Erythroblast (primary cell): ENCODE data around the gene EPN2.

Experiments
- GATA1 ChIP-seq: IDR thresholded peaks from 2 replicates; pipeline ENCODE4 v1.6.1; 2011; ENCODE audit warnings: low read depth, mild to moderate bottlenecking, control low read depth, low read length, moderate library complexity
- POLR2A ChIP-seq: IDR thresholded peaks from 2 replicates; pipeline ENCODE4 v1.6.1; 2011; ENCODE audit warnings: mild to moderate bottlenecking, low read length

DNA sequence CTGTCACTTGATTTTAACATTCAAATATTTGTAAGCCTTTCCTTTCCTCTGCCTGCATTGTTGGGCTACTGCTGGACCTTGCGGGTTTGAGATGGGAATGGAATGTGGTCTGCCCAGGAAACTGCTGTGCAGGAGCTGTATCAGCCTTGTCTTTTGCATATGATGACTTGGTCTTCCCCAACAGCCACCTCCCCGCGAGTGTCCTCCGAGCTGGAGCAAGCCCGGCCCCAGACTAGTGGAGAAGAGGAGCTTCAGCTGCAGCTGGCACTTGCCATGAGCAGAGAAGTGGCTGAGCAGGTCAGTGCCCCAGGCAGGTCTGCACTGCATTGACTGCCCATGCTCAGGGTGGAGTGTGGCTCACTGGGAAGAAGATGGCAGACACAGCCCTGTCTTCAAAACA lies 72.5 kb downstream of the EPN2 start:
- TF ChIP-seq POLR2A (no peak), GATA1 (no peak)
